Coronary artery (tissue), 2 donors: ENCODE data around the gene LRRTM4.

Experiments
- DNase-seq: peaks from one replicate; pipeline ENCODE4 v3.0.0-alpha.2; 2017; ENCODE audit warnings: low spot score
- H3K27ac ChIP-seq, 2 donors: fragments of 200-600 bp; sonication (generic); one replicate each; pipeline ENCODE4 v1.5.1; 2016 to 2019
- H3K4me3 ChIP-seq: fragments of 200-600 bp; sonication (generic); 2 replicates; pipeline ENCODE4 v1.5.1; 2016; ENCODE audit warnings: mild to moderate bottlenecking, moderate library complexity
- TF ChIP-seq, protein P1 (sequence below): fragments of 200-600 bp; sonication (generic); IDR thresholded peaks from one replicate; pipeline ENCODE4 v1.5.1; 2019; ENCODE audit warnings: antibody characterized with exemption

Gene LRRTM4

DNA sequence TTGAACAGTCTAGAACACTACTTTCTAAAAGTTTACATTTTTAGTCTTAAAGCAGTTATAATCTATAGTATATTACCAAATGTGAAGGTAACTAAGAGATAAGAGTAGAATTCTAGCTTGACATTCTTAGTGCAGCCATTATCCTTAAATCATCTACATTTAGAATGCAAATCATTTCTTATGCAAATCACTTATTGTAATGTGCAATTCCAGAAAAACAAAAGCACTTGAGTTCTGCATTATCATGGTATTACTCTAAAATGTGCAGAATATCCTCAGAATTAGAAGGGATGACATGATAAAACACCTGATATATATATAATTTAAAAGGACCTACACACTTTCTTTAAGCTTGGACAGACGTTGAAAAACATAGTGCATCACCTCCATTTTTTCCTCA, 712 bp upstream of the LRRTM4 start:
- DNase-seq, result no peak
- no peak overlapping the region for H3K4me3 ChIP-seq
- no peak overlapping the region for H3K27ac ChIP-seq
- TF ChIP-seq, protein P1, sequence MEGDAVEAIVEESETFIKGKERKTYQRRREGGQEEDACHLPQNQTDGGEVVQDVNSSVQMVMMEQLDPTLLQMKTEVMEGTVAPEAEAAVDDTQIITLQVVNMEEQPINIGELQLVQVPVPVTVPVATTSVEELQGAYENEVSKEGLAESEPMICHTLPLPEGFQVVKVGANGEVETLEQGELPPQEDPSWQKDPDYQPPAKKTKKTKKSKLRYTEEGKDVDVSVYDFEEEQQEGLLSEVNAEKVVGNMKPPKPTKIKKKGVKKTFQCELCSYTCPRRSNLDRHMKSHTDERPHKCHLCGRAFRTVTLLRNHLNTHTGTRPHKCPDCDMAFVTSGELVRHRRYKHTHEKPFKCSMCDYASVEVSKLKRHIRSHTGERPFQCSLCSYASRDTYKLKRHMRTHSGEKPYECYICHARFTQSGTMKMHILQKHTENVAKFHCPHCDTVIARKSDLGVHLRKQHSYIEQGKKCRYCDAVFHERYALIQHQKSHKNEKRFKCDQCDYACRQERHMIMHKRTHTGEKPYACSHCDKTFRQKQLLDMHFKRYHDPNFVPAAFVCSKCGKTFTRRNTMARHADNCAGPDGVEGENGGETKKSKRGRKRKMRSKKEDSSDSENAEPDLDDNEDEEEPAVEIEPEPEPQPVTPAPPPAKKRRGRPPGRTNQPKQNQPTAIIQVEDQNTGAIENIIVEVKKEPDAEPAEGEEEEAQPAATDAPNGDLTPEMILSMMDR, result no peak

DNA sequence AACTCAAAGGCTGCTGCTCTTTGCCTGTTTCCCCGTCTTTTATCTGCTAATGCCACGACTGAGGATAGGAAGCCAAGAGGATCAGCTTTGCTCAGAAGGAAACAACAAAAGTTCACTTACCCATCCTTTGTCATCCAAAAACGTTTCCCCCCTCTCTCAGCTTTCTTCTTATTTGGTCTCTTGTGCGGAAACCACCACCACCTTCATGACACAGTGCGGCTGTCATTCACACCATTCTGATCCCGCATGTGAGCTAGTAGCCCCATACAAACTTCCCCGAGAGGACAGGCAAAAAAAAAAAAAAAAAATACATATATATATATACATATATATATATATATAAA, 656 bp downstream of the LRRTM4 start:
- no peak overlapping the region for H3K4me3 ChIP-seq
- TF ChIP-seq, protein P1, result no peak
- no peak overlapping the region for H3K27ac ChIP-seq
- DNase-seq, result no peak

DNA sequence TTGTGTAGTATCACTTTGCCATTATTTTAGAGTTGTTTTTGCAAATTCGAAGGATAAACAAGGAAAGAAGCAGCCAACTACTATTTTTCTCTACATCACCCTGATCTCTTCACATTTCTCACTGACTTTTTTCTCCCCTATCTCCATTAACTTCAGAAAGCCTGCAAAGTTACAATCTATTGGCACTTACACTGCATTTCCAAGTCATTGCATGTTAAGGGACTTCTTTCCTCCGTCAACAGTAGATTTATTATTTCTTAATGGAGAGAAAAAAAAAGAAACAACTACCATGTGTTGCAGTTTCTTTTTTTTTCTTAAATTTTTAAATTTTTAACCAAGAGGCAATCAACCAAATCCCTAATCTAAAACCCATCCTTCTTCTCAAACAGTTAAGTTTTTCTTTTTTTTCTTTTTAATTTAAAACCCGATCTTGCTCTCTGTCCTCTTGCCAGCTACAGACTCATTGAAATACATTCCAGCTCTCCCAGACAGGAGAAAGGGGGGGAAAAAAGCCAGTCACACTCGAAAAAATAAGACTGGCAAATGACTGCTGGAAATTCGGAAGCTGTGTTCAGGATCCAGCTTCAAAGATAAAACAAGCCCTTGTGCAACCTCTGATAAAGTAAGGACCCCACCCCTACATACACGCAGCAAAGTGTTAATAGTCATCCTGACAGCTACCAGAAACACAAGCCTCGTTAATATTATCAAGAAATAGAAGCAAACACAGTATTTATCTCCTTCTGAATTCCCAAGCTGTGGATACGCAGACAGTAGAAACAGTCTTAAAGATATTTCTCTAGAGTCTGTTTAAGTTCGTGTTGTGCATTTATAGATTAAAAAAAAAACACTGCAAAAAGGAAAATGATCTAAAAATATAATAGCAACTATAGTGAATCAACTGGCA, 1.3 kb downstream of the LRRTM4 start:
- Histone ChIP-seq H3K4me3 (peak overlapping the region; percentile 28), H3K27ac (no peak overlapping the region)
- DNase-seq, result no peak
- TF ChIP-seq, protein P1, result no peak

DNA sequence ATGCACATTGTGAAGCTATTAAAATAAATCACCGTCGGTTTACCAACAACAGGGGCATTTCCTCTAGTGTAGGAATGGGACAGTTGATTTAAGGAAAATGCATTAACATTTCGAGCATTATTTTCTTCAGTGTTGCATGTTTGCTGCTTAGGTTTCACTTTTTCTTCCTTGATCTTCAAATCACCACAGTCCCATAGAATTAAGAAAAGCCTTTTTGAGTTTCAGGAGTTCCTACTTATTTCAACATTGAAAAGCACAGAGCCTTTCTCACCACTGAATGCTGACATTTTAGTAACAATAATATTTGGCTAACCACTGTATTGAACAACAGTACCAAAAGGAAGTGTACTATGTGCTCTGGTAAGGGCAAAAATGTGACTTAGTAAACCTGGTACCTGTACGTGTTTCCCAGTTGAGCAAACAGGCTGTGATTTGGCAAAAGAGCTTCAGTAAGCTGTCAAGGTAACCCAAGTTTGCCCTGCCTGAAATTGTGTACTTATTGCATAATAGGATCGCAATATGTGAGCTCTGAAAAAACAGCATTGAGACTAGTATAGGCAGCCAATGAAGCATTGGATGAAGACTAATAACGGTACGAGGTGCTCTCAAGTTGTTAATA, 2.2 kb downstream of the LRRTM4 start:
- Histone ChIP-seq H3K4me3 (peak overlapping the region; percentile 28), H3K27ac (no peak overlapping the region)

DNA sequence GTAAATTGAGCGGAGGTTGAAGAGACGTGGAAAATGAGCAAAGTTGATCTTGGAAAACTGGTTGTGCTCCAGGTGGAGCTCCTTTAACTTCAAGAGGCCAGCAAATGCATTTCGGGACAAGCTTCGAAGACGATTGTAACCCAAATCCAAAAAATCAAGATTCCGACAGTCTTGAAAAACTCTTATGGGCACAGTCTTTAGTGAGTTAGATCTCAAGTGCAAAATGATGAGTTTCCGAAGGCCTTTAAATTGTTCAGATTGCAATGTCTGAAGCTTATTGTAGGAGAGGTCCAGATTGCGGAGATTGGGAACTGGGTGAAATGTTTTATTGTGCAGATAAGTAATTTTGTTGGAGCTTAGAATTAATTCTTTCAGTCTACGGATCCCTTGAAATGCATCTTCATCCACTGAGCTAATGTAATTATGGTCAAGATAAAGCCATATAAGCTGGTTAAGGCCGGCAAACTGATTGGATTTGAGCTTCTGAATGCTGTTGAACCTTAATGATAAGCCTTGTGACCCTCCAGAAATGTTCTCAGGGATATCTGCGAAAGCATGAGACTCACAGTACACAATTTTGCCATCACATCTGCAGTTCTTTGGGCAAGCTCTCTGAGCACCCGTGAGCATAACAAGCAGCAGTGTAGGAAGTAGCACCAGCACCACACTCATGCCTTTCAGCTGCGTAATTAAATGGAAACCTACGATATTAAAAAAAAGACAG, 2.9 kb downstream of the LRRTM4 start:
- Histone ChIP-seq H3K4me3 (no peak overlapping the region), H3K27ac (peak overlapping the region in 1 of 2 donors; percentile 1)
- TF ChIP-seq, protein P1, result no peak
- DNase-seq, result no peak

More for the DNA sequence above, 2.2 kb downstream of the LRRTM4 start:
- TF ChIP-seq, protein P1, result no peak
- DNase-seq, result no peak

DNA sequence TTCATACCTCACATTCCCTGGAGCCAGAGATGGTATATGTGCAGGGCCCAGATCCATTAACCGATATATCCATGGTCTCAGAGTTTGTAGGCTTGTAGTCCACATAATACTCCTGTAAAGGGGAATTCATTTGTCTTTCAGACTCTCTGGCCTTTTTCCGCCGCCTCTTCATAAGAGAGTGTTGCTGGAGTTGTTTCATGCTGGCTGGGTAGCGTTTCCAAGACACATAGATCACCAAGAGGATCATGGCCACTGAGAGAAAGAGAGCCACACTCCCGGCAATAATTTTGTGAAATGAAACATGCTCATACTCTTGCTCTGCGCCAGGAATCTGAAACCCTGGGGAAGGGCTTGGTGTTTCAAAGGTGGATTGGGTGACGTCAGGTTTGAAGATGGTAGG, 3.9 kb downstream of the LRRTM4 start:
- Histone ChIP-seq H3K4me3 (no peak overlapping the region), H3K27ac (no peak overlapping the region)
- DNase-seq, result no peak
- TF ChIP-seq, protein P1, result no peak
